Natural killer cell (primary cell): Measurements from ENCODE around the gene EPB41L4A. TPM values are rescaled to one million over a fixed set of nuclear protein-coding genes. Genes with fewer than 3 reads are reported as not detected.

Experiments
- ATAC-seq, 3 donors: fragments of 150-1000 bp in 2 of 3; fragments of 200-7000 bp in 1 of 3; cut with Tn5 transposase; 1 replicate in 1 of 3; 2 replicates in 2 of 3; pipeline ENCODE4 v1.10.0; 2021; ENCODE audit warnings: mild to moderate bottlenecking in 2 of 3, moderate library complexity in 2 of 3
- DNase-seq, 2 donors: peaks; one replicate each; pipeline versions ENCODE4 v3.0.0 to v3.0.0-alpha.2; 2013 to 2021; ENCODE audit warnings: mixed read lengths in 1 of 2
- H3K27ac ChIP-seq: one replicate; pipeline ENCODE4 v1.5.1; 2013; ENCODE audit warnings: mild to moderate bottlenecking, low read length
- H3K27me3 ChIP-seq: one replicate; pipeline ENCODE4 v1.6.1; 2013; ENCODE audit warnings: low read length; ENCODE audit not compliant: control insufficient read depth, insufficient read depth
- H3K36me3 ChIP-seq: one replicate; pipeline ENCODE4 v1.6.1; 2013; ENCODE audit warnings: low read length; ENCODE audit not compliant: control insufficient read depth, insufficient read depth
- H3K4me1 ChIP-seq: one replicate; pipeline ENCODE4 v1.6.1; 2013; ENCODE audit warnings: low read length; ENCODE audit not compliant: control insufficient read depth, insufficient read depth
- H3K4me3 ChIP-seq: one replicate; pipeline ENCODE4 v1.5.1; 2013; ENCODE audit warnings: low read length
- H3K9me3 ChIP-seq: one replicate; pipeline ENCODE4 v1.6.1; 2013; ENCODE audit warnings: low read length; ENCODE audit not compliant: control insufficient read depth, insufficient read depth
- H3K27ac Mint-ChIP-seq, 2 donors: one replicate each; pipeline ENCODE4 v1.8.0; 2022; ENCODE audit warnings: mild to moderate bottlenecking in 2 of 2, mixed read lengths in 2 of 2, moderate library complexity in 1 of 2
- H3K27me3 Mint-ChIP-seq, 2 donors: one replicate each; pipeline ENCODE4 v1.8.0; 2022; ENCODE audit warnings: low read depth in 2 of 2, mixed read lengths in 2 of 2
- H3K36me3 Mint-ChIP-seq: one replicate; pipeline ENCODE4 v1.8.0; 2022; ENCODE audit warnings: mixed read lengths
- H3K4me1 Mint-ChIP-seq, 2 donors: one replicate each; pipeline ENCODE4 v1.8.0; 2022; ENCODE audit warnings: mixed read lengths in 2 of 2
- H3K4me3 Mint-ChIP-seq: one replicate; pipeline ENCODE4 v1.8.0; 2022; ENCODE audit warnings: mild to moderate bottlenecking, moderate library complexity, mixed read lengths
- H3K9me3 Mint-ChIP-seq, 2 donors: one replicate each; pipeline ENCODE4 v1.8.0; 2022; ENCODE audit warnings: mixed read lengths in 2 of 2
- WGBS: methylation state at CpG from one replicate; pipeline ENCODE4 v1.1.7; 2013; ENCODE audit warnings: missing lambda C conversion rate; ENCODE audit not compliant: insufficient coverage; 5-methylcytosine and 5-hydroxymethylcytosine counted together
- intact Hi-C: fragments of 100-400 bp; cut with micrococcal nuclease; formaldehyde crosslinking; loops from one replicate; pipeline ENCODE4 v1.14.2; 2022
- total RNA-seq, 4 donors: library from RNA; stranded (reverse); fragments of 120-200 nt in 1 of 4; gene quantifications; one replicate each; pipeline versions ENCODE4 v1.2.3 to v1.2.4, GENCODE V29; 2013 to 2022
- TF ChIP-seq, protein P1 (sequence below): fragments of 200-600 bp; IDR thresholded peaks from one replicate; pipeline ENCODE4 v1.8.0; 2022; ENCODE audit warnings: antibody characterized with exemption

Gene EPB41L4A
- total RNA-seq, 3 donors from 2014 or later (not counting 1 experiment from before 2014, with no cell fraction given): 21.9 to 30.4 (median 22.1) TPM

DNA sequence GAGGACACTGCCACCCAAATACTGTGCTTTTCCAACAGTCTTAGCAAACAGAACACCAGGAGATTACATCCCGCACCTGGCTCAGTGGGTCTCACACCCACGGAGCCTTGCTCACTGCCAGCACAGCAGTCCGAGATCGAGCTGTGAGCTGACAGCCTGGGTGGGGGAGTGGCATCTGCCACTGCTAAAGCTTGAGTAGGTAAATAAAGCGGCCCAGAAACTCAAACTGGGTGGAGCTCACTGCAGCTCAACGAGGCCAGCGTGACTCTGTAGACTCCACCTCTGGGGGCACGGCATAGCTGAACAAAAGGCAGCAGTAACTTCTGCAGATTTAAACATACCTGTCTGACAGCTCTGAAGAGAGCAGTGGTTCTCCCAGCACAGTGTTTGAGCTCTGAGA, 28.8 kb downstream of the EPB41L4A start:
- H3K36me3 ChIP-seq: no peaks in the 10 kb centered on the region
- DNase-seq (no peak), ATAC-seq (no peak)
- H3K27ac ChIP-seq: no peak overlapping the region
- no peaks in the 10 kb centered on the region for H3K9me3 Mint-ChIP-seq
- H3K4me1 Mint-ChIP-seq: peaks cover 7 to 11% of the 10 kb centered on the region in 2 donors
- intact Hi-C loops: no loop called here
- no peaks in the 10 kb centered on the region for H3K27me3 ChIP-seq
- no peaks in the 10 kb centered on the region for H3K4me1 ChIP-seq
- H3K36me3 Mint-ChIP-seq: no peaks in the 10 kb centered on the region
- H3K4me3 ChIP-seq: no peak overlapping the region
- H3K4me3 Mint-ChIP-seq: no peak overlapping the region
- no peak overlapping the region for H3K27ac Mint-ChIP-seq
- H3K9me3 ChIP-seq: no peaks in the 10 kb centered on the region
- TF ChIP-seq, protein P1, sequence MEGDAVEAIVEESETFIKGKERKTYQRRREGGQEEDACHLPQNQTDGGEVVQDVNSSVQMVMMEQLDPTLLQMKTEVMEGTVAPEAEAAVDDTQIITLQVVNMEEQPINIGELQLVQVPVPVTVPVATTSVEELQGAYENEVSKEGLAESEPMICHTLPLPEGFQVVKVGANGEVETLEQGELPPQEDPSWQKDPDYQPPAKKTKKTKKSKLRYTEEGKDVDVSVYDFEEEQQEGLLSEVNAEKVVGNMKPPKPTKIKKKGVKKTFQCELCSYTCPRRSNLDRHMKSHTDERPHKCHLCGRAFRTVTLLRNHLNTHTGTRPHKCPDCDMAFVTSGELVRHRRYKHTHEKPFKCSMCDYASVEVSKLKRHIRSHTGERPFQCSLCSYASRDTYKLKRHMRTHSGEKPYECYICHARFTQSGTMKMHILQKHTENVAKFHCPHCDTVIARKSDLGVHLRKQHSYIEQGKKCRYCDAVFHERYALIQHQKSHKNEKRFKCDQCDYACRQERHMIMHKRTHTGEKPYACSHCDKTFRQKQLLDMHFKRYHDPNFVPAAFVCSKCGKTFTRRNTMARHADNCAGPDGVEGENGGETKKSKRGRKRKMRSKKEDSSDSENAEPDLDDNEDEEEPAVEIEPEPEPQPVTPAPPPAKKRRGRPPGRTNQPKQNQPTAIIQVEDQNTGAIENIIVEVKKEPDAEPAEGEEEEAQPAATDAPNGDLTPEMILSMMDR: no peak
- peaks cover 0 to 2% of the 10 kb centered on the region in 2 donors for H3K27me3 Mint-ChIP-seq
- 89% methylated on average over 8 of the region's 8 CpGs for WGBS

DNA sequence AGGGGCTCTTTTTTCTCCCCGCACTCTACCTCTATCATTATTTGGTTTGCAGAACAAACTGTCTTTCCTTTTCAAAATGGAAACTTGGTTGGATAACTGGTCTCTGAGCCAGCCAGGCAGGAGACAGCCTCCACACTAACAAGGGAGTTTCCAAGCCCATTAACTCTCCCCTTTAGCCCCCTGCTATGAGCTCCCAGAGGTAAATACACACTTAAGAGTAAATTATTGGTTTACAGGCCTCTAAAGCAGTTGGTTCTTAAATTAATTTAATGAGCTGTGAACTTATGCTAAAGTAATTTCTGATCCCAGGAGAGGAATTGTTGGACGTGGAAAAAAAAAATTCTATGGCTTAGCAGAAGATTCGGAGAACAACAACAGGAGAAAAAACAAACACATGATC, 30.3 kb downstream of the EPB41L4A start:
- Histone ChIP-seq H3K4me1 (no peaks in the 10 kb centered on the region), H3K27ac (no peak overlapping the region), H3K4me3 (no peak overlapping the region), H3K36me3 (no peaks in the 10 kb centered on the region), H3K9me3 (no peaks in the 10 kb centered on the region), H3K27me3 (no peaks in the 10 kb centered on the region)
- 100% methylated on average over 1 of the region's 3 CpGs for WGBS
- intact Hi-C loops: no loop called here
- H3K27me3 Mint-ChIP-seq: peaks cover 0 to 2% of the 10 kb centered on the region in 2 donors
- no peak overlapping the region for H3K4me3 Mint-ChIP-seq
- H3K27ac Mint-ChIP-seq: peak overlapping the region in 1 of 2 donors; percentile 7
- no peaks in the 10 kb centered on the region for H3K9me3 Mint-ChIP-seq
- H3K36me3 Mint-ChIP-seq: no peaks in the 10 kb centered on the region
- no peak for DNase-seq
- H3K4me1 Mint-ChIP-seq: peaks cover 13 to 19% of the 10 kb centered on the region in 2 donors
- ATAC-seq: no peak
- TF ChIP-seq, protein P1: no peak

- intact Hi-C loops: no loop called here
- Mint-ChIP-seq H3K4me1 (peaks cover 17 to 19% of the 10 kb centered on the region in 2 donors), H3K4me3 (no peak overlapping the region), H3K36me3 (no peaks in the 10 kb centered on the region), H3K27ac (no peak overlapping the region), H3K27me3 (peaks cover 0 to 2% of the 10 kb centered on the region in 2 donors), H3K9me3 (no peaks in the 10 kb centered on the region)
- Histone ChIP-seq H3K36me3 (no peaks in the 10 kb centered on the region), H3K4me1 (no peaks in the 10 kb centered on the region), H3K27me3 (no peaks in the 10 kb centered on the region), H3K27ac (no peak overlapping the region), H3K9me3 (no peaks in the 10 kb centered on the region), H3K4me3 (no peak overlapping the region)
- DNase-seq (no peak), ATAC-seq (no peak)
- WGBS: 94% methylated on average over 4 of the region's 4 CpGs
- TF ChIP-seq, protein P1: no peak
Measured at GRCh38 chr5:112388074-112388473, 31.0 kb downstream of the EPB41L4A start.

GRCh38 chr5:112386766-112387165, 32.3 kb downstream of the EPB41L4A start:
- H3K4me3 Mint-ChIP-seq: no peak overlapping the region
- intact Hi-C loops: no loop called here
- no peaks in the 10 kb centered on the region for H3K9me3 Mint-ChIP-seq
- H3K27ac ChIP-seq: no peak overlapping the region
- TF ChIP-seq, protein P1: no peak
- peaks cover 7 to 13% of the 10 kb centered on the region in 2 donors for H3K4me1 Mint-ChIP-seq
- no peaks in the 10 kb centered on the region for H3K27me3 ChIP-seq
- H3K36me3 ChIP-seq: no peaks in the 10 kb centered on the region
- no peaks in the 10 kb centered on the region for H3K27me3 Mint-ChIP-seq
- WGBS: 84% methylated on average over 5 of the region's 5 CpGs
- ATAC-seq (no peak), DNase-seq (no peak)
- no peaks in the 10 kb centered on the region for H3K4me1 ChIP-seq
- no peak overlapping the region for H3K27ac Mint-ChIP-seq
- H3K36me3 Mint-ChIP-seq: no peaks in the 10 kb centered on the region
- no peaks in the 10 kb centered on the region for H3K9me3 ChIP-seq
- H3K4me3 ChIP-seq: no peak overlapping the region
